LNCaP clone FGC (cell line): ENCODE data around the gene SDK2.

ENCODE experiments used
- DNase-seq: peaks from one replicate; pipeline ENCODE4 v3.0.0-alpha.2; 2011; ENCODE audit warnings: low read depth
- H3K4me3 ChIP-seq: 2 replicates; pipeline ENCODE4 v1.5.1; 2011; ENCODE audit warnings: mild to moderate bottlenecking, low read depth, low read length, control low read depth
- TF ChIP-seq, protein P1 (sequence below): IDR thresholded peaks from 2 replicates; pipeline ENCODE4 v1.5.1; 2012; ENCODE audit warnings: mild to moderate bottlenecking; ENCODE audit not compliant: control insufficient read depth, insufficient read depth; ENCODE audit errors: extremely low read depth

Gene SDK2

DNA sequence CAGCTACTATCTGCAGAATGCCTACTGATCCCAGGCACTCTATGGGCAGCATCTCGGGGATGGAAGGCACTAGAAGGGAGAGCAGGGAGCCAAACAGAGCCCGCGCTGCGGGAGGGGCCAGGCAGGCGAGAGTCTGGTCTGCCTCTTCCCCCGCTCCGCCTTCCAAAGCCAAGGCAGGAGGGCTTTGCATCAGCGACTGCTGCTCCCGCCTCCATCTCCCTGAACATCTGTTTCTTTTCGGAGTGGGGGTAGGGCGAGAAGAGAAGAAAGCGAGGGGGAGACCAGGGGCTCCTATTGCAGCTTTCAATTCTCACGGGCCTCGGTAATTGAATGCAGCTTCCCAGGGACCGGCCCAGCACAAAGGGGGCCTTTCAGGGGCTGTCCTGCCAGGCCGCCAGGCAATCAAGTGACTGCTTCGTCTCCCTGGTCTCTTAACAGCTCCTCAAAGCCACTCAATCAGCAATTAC lies 301.0 kb downstream of the SDK2 start:
- no peak overlapping the region for H3K4me3 ChIP-seq
- no peak for DNase-seq

DNA sequence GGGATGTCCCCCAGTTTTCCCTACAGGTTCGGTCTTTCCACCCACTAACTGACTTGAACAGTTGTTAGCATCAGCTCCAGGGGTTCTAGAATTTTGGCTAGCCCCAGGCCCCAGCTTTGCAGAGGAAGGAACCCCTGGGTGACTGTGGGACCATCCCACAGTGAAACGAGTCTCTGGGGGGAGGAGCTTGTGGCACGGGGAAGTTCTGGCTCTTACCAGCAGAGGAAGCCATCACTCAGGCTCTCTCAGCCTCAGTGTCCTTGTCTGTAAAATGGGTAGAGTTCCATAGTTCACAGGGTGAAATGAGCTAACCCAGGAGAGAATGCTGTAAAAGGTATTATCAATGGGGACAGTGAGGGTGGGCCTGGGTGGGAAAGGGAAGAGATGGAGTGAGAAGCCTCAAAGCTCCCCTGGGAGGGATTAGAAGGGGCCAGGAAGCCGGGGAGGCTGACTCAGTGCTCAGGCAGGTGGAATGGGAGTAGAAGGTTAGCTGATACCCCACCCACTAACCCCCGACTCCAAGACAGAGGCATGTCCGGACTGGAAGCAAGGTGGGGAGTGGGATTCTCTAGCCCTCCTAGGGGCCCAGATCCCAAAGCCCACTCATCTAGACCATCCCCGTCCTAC lies 301.6 kb downstream of the SDK2 start:
- TF ChIP-seq, protein P1, sequence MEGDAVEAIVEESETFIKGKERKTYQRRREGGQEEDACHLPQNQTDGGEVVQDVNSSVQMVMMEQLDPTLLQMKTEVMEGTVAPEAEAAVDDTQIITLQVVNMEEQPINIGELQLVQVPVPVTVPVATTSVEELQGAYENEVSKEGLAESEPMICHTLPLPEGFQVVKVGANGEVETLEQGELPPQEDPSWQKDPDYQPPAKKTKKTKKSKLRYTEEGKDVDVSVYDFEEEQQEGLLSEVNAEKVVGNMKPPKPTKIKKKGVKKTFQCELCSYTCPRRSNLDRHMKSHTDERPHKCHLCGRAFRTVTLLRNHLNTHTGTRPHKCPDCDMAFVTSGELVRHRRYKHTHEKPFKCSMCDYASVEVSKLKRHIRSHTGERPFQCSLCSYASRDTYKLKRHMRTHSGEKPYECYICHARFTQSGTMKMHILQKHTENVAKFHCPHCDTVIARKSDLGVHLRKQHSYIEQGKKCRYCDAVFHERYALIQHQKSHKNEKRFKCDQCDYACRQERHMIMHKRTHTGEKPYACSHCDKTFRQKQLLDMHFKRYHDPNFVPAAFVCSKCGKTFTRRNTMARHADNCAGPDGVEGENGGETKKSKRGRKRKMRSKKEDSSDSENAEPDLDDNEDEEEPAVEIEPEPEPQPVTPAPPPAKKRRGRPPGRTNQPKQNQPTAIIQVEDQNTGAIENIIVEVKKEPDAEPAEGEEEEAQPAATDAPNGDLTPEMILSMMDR, result no peak
- DNase-seq, result no peak
- no peak overlapping the region for H3K4me3 ChIP-seq

More for the DNA sequence above, 301.0 kb downstream of the SDK2 start:
- TF ChIP-seq, protein P1, result no peak

DNA sequence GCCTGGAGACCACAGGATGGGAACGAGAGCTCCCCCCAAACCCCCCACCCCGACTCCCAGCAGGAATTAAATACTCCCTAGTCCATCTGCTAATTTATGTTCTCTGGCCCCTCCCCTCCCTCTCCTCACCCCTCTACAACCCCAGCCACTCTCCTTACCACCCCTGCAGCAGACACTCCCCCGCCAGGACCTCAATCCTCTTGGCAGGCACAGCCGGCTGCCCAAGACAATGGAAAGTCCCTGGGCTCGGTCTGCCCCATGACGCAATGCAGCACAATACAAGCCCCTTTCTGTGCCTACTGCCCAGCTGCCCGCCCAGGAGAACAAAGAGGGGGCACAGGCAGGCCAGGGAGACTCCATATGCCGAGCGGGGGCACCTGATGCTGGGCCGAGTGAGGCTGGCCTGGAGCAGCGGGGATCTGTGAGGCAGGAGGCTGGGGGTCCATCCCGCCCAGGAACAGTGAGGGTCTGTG lies 302.2 kb downstream of the SDK2 start:
- no peak for DNase-seq
- TF ChIP-seq, protein P1, result no peak
- H3K4me3 ChIP-seq, result no peak overlapping the region

DNA sequence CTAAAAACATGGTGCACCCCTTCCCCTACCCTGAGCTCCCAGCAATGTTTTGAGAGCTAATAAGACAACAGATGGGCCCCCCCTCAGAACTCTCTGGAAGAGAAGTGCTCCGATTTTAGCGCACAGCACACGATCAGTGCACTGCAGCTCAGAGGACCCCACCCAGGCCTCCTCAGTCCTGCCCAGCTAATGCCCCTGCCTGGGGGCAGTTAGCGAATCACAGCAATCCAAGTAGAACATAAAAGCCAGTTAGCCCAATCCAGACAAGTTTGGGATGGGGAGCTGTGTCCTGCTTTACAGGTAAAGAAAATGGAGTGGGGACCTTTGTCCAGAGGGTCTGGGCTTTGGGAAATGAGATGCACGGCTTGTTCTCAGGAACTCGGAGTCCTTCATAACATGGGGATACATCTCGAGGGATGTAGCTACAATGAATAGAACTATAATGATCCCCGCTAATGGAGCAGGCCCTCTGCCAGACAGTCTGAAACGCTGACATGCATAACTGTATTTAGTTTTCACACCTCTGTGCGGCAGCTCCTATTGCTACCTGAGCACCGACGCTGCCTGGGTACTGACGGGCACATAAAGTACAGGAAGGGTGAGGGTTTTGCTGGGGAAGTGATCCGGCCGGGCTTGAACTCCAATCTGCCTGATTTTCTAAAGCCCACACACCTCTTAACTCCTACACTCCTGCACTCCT lies 302.7 kb downstream of the SDK2 start:
- DNase-seq, result no peak
- TF ChIP-seq, protein P1, result no peak
- no peak overlapping the region for H3K4me3 ChIP-seq

DNA sequence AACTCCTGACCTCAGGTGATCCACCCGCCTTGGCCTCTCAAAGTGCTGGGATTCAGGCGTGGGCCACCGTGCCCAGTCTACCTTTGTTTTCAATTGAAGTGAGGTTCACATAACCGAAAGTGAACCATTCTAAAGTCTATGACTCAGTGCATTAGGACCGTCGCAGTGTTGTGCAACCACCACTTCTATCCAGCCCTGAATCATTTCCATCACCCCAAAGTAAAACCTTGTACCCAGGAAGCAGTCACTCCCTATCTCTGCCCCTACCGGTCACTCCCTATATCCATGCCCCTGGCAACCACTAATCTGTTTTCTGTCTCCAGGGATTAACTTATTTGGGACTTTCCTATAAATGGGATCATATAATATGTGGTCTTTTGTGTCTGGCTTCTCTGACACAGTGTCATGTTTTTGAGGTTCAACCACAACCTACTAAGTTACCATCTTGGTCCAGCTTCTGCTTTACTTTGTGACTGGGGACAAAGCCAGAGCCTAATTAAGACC lies 304.1 kb downstream of the SDK2 start:
- no peak for DNase-seq
- no peak overlapping the region for H3K4me3 ChIP-seq
- TF ChIP-seq, protein P1, result no peak

DNA sequence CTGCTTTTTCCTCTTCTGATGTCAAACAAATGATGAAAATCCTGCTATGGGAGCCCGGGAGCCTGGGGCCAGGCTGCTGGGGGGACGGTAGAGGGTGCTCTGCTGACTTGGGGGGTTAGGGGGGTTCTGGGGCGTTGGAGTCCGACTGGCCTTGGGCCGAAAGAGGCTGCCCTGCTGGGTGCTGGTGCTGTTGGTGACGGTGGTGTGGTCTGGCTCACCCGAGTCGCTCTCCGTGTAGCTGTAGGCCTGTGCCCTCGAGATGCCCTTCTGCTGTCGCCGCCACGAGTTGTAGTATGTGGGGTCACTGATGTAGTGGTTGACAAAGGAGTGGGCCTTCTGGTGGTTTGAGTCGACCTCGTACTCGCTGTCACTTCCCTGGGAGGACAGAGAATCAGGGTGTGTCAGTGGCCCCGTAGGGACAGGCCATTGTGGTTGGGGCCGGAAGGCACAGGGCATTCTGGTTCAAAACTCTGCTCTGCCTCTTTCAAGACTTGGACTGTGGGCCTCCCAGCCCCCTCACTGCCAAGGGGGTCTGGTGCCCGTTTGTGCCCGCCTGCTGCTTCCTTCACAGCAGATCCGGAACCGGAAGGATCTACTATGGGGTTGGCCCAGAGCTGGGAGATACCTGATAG lies 305.6 kb downstream of the SDK2 start:
- TF ChIP-seq, protein P1, result no peak
- no peak for DNase-seq
- no peak overlapping the region for H3K4me3 ChIP-seq
